Endothelial cell of umbilical vein (primary cell): Measurements from ENCODE around the gene CYP19A1.

Experiments
- CTCF ChIP-seq, 2 donors: IDR thresholded peaks; 1 replicate in 1 of 2; 2 replicates in 1 of 2; pipeline ENCODE4 v1.5.1; 2011; ENCODE audit warnings: low read length in 2 of 2, mild to moderate bottlenecking in 2 of 2, moderate library complexity in 2 of 2, control low read depth in 1 of 2, inconsistent platforms in 1 of 2, low read depth in 1 of 2; ENCODE audit not compliant: insufficient read depth in 1 of 2; ENCODE audit errors: extremely low read depth in 1 of 2
- EZH2 ChIP-seq: IDR thresholded peaks from 2 replicates; pipeline ENCODE4 v1.6.1; 2012; ENCODE audit warnings: borderline replicate concordance, low read depth, mild to moderate bottlenecking, moderate library complexity, low read length, inconsistent platforms; ENCODE audit not compliant: severe bottlenecking

- TF ChIP-seq CTCF (IDR thresholded peaks at IDR 0.05; ENCODE audit: extremely low read depth in 1 of 2, insufficient read depth in 1 of 2, low read depth in 1 of 2, low read length in 2 of 2) (no peak), EZH2 (no peak)
Observed at GRCh38 chr15:51163843-51164242, 174.6 kb downstream of the CYP19A1 start.
